ENCODE measurements around the gene RSBN1. TPM values are rescaled to one million over a fixed set of nuclear protein-coding genes. Genes with fewer than 3 reads are reported as not detected.

The RSBN1 gene
- total and polyA plus RNA-seq, 7 donors, result 3.5 to 20.8 (median 11.0) TPM

- Histone ChIP-seq H3K4me3 (no peak overlapping the region), H3K4me1 (no peaks in the 10 kb centered on the region), H3K9me3 (no peaks in the 10 kb centered on the region), H3K36me3 (ENCODE audit: insufficient read depth in 1 of 2, low read depth in 1 of 2) (no peaks in the 10 kb centered on the region), H3K27ac (no peak overlapping the region), H3K27me3 (ENCODE audit: insufficient read depth in 3 of 3, low read length in 2 of 3) (no peaks in the 10 kb centered on the region)
- intact Hi-C loops (cut with DNase I), result no loop called here
- TF ChIP-seq CTCF (IDR thresholded peaks at IDR 0.05), result no peak
- DNase-seq (no peak), ATAC-seq (no peak)
- 80 to 97% (median 86%) methylated on average over 1 of the region's 1 CpG for WGBS, 3 donors
These were observed 46.7 kb upstream of the RSBN1 start for GRCh38 chr1:113858982-113859381.

- Histone ChIP-seq H3K27me3 (ENCODE audit: insufficient read depth in 3 of 3, low read length in 2 of 3) (no peaks in the 10 kb centered on the region), H3K27ac (no peak overlapping the region), H3K36me3 (ENCODE audit: insufficient read depth in 1 of 2, low read depth in 1 of 2) (no peaks in the 10 kb centered on the region), H3K4me1 (no peaks in the 10 kb centered on the region), H3K9me3 (no peaks in the 10 kb centered on the region), H3K4me3 (no peak overlapping the region)
- intact Hi-C loops (cut with DNase I), result no loop called here
- TF ChIP-seq CTCF (IDR thresholded peaks at IDR 0.05), result no peak
- ATAC-seq, result no peak
- WGBS, 3 donors, result 74 to 87% (median 83%) methylated on average over 3 of the region's 3 CpGs
- DNase-seq, result no peak
These were observed 46.1 kb upstream of the RSBN1 start for GRCh38 chr1:113858418-113858817.

GRCh38 chr1:113857776-113858175 lies 45.5 kb upstream of the RSBN1 start:
- H3K27ac ChIP-seq, result no peak overlapping the region
- WGBS, 3 donors, result 76 to 85% (median 80%) methylated on average over 3 of the region's 3 CpGs
- no peak for ATAC-seq

GRCh38 chr1:113856401-113856790 lies 44.1 kb upstream of the RSBN1 start:
- ATAC-seq, result no peak
- Histone ChIP-seq H3K27ac (no peak overlapping the region), H3K36me3 (ENCODE audit: insufficient read depth in 1 of 2, low read depth in 1 of 2) (no peaks in the 10 kb centered on the region), H3K9me3 (no peaks in the 10 kb centered on the region), H3K4me3 (no peak overlapping the region), H3K27me3 (ENCODE audit: insufficient read depth in 3 of 3, low read length in 2 of 3) (no peaks in the 10 kb centered on the region), H3K4me1 (no peaks in the 10 kb centered on the region)
- intact Hi-C loops (cut with DNase I), result no loop called here
- no peak for TF ChIP-seq CTCF (IDR thresholded peaks at IDR 0.05)
- no peak for DNase-seq
- 87 to 89% (median 88%) methylated on average over 2 of the region's 2 CpGs for WGBS, 3 donors

More at GRCh38 chr1:113857776-113858175, 45.5 kb upstream of the RSBN1 start:
- no peak for DNase-seq
- intact Hi-C loops (cut with DNase I), result no loop called here
- H3K4me3 ChIP-seq, result no peak overlapping the region
- no peaks in the 10 kb centered on the region for H3K4me1 ChIP-seq
- H3K27me3 ChIP-seq (ENCODE audit: insufficient read depth in 3 of 3, low read length in 2 of 3), result no peaks in the 10 kb centered on the region
- TF ChIP-seq CTCF (IDR thresholded peaks at IDR 0.05), result no peak
- H3K36me3 ChIP-seq (ENCODE audit: insufficient read depth in 1 of 2, low read depth in 1 of 2), result no peaks in the 10 kb centered on the region
- no peaks in the 10 kb centered on the region for H3K9me3 ChIP-seq

GRCh38 chr1:113855630-113856400 lies 43.5 kb upstream of the RSBN1 start:
- no peak for TF ChIP-seq CTCF (IDR thresholded peaks at IDR 0.05)
- 88 to 94% (median 94%) methylated on average over 4 of the region's 4 CpGs for WGBS, 3 donors
- H3K27me3 ChIP-seq (ENCODE audit: insufficient read depth in 3 of 3, low read length in 2 of 3), result no peaks in the 10 kb centered on the region
- H3K36me3 ChIP-seq (ENCODE audit: insufficient read depth in 1 of 2, low read depth in 1 of 2), result no peaks in the 10 kb centered on the region
- no peak overlapping the region for H3K27ac ChIP-seq
- no peaks in the 10 kb centered on the region for H3K4me1 ChIP-seq
- ATAC-seq (no peak), DNase-seq (no peak)
- H3K9me3 ChIP-seq, result no peaks in the 10 kb centered on the region
- intact Hi-C loops (cut with DNase I), result no loop called here
- H3K4me3 ChIP-seq, result no peak overlapping the region
